Measurements from ENCODE around the gene CACNA1A.
"Not testable (repeated sequence)": the region's sequence is repeated elsewhere in the genome, so short reads cannot be mapped to it uniquely, and the experiment has no call there.

The CACNA1A gene

DNA sequence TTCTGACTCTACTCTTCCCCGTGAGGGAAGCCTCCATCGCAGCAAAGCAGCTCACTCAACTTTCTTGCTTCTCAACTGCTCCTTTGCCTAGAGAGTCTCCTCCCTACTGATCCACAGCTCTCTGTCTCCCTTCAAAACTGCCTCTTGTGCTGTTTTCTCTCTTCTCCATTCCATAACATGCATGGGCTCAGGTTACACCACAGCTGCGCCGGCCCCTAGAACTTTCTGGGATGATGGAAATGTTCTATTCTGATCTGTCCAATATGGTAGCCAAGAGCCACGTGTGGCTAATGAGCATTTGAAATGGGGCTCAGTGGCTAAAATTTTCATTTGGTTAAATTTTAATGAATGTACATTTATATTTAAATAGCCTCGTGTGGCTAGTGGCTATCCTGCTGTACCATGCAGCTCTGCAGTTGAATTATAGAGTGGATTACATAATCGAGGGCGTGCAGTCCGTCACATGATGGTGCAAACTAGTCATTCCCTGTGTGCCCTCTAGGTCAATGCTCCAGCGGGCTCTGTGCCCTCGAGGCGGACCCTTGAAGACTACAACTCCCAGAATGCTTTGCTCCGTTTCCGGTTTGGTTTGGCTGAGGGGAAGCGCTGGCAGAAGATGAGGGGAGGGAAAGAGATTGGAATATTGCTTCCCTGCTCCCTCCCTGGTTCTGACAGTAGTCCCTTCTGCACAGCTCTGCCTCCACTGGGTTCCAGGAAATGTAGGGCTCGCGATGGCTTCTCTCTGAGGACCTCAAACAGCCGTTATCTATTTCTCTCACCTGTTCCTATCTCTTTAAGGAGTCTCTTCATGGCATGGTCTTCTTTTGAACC is 109.8 kb downstream of the CACNA1A start:
- Histone ChIP-seq H3K9ac (ENCODE audit: low read depth, low read length) (no peak overlapping the region), H3K4me1 (ENCODE audit: control insufficient read depth, insufficient read depth, low read length) (peaks cover 35% of the 10 kb centered on the region), H3K9me3 (replicated peaks; ENCODE audit: low read length) (no peaks in the 10 kb centered on the region), H3K4me3 (ENCODE audit: low read length) (peak overlapping the region; percentile 43), H3K27me3 (ENCODE audit: control insufficient read depth, insufficient read depth, low read length) (no peaks in the 10 kb centered on the region), H3K4me2 (ENCODE audit: low read length) (peak overlapping the region; percentile 64), H3K36me3 (ENCODE audit: insufficient read depth, low read length) (no peaks in the 10 kb centered on the region)

DNA sequence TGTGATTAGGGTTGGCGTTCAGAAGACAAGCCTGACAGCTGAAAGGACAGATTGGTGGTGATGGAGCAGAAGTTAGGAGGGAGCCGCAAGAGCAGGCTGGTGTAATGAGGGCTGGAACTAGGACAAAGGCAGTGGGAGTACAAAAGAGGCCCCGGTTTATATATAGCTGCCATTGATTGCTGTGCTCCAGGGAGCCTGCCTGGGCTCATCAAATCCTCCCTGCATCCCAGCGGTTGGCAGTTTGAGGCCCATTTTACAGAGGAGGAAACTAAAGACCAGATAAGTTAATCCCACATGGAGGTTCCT is 123.7 kb downstream of the CACNA1A start:
- Histone ChIP-seq H3K9me3 (replicated peaks; ENCODE audit: low read length) (no peaks in the 10 kb centered on the region), H3K4me2 (ENCODE audit: low read length) (no peak overlapping the region), H3K4me1 (ENCODE audit: control insufficient read depth, insufficient read depth, low read length) (no peaks in the 10 kb centered on the region), H3K9ac (ENCODE audit: low read depth, low read length) (no peak overlapping the region), H3K4me3 (ENCODE audit: low read length) (no peak overlapping the region), H3K27me3 (ENCODE audit: control insufficient read depth, insufficient read depth, low read length) (peaks cover 8% of the 10 kb centered on the region), H3K36me3 (ENCODE audit: insufficient read depth, low read length) (no peaks in the 10 kb centered on the region)

DNA sequence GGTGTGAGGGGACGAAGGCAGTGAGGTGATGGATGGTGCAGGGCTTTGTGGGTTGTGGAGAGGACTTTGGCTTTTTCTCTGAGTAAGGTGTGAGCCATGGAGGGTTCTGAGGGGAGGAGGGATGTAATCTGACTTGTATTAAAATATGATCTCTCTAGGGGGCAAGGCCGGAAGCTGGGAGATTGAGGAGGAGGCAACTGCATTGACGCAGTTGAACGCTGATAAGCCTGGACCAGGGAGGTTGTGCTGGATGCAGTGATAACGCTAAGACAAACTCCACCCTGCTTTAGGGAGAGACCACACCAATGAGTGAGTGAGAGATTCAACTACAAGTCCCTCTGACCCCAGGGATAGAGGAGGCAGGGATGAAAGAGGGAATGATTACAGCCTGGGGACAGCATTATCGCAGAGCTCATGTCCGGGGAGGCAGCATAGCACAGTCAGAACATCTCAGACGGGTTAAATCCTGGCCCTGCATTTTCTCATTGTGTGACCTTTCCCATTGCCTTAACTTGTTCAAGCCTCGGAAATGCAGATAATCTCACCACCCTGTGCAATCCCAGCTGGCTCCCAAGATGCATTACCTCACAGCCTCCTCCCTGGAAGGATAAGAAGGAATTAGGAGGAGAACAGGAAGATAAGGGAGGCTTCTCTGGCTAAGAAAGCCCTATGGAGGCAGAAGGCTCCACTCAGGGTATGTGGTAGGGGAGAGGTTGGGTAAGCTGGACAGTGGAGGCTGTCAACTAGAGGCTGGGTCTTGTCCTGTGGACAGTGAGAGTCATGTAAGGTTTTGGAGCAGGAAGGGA is 124.2 kb downstream of the CACNA1A start:
- H3K27me3 ChIP-seq (ENCODE audit: control insufficient read depth, insufficient read depth, low read length), result peaks cover 8% of the 10 kb centered on the region
- H3K4me1 ChIP-seq (ENCODE audit: control insufficient read depth, insufficient read depth, low read length), result no peaks in the 10 kb centered on the region
- no peak overlapping the region for H3K4me3 ChIP-seq (ENCODE audit: low read length)

DNA sequence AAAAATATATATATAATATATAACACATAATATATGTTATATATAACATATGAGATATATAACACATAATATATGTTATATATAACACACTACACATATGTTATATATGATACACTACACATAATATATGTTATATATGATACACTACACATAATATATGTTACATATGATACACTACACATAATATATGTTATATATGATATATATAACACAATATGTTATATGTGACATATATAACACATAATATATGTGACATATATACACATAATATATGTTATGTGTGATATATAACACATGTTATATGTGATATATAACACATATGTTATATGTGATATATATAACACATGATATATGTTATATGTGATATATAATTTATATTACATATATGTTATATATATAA is 129.7 kb downstream of the CACNA1A start:
- Histone ChIP-seq H3K27me3 (ENCODE audit: control insufficient read depth, insufficient read depth, low read length) (no peaks in the 10 kb centered on the region), H3K4me1 (ENCODE audit: control insufficient read depth, insufficient read depth, low read length) (no peaks in the 10 kb centered on the region), H3K9ac (ENCODE audit: low read depth, low read length) (no peak overlapping the region), H3K4me3 (ENCODE audit: low read length) (no peak overlapping the region), H3K36me3 (ENCODE audit: insufficient read depth, low read length) (no peaks in the 10 kb centered on the region), H3K4me2 (ENCODE audit: low read length) (no peak overlapping the region), H3K9me3 (replicated peaks; ENCODE audit: low read length) (no peaks in the 10 kb centered on the region)

More for the DNA sequence above, 124.2 kb downstream of the CACNA1A start:
- Histone ChIP-seq H3K4me2 (ENCODE audit: low read length) (no peak overlapping the region), H3K9me3 (replicated peaks; ENCODE audit: low read length) (no peaks in the 10 kb centered on the region), H3K9ac (ENCODE audit: low read depth, low read length) (no peak overlapping the region), H3K36me3 (ENCODE audit: insufficient read depth, low read length) (no peaks in the 10 kb centered on the region)

DNA sequence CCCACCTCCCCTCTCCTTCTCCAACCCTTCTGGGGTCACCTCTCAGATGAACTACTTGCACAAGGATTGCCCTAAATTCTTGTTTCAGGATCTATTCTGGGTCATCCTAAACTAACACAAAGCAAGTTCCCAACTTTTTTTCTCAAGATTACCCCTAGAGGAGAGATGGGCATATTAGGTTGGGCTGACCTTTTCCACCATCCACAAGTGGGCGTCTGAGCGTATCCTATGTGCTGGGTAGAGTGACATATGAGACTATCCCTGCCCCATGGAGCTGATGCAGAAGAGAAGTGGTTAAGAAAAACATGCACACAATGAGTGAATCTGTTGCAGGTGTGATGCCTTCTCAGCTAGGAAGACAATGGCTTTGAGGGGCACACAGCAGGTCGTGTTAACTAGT is 132.7 kb downstream of the CACNA1A start:
- H3K4me2 ChIP-seq (ENCODE audit: low read length), result no peak overlapping the region
- no peak overlapping the region for H3K9ac ChIP-seq (ENCODE audit: low read depth, low read length)
- no peak overlapping the region for H3K4me3 ChIP-seq (ENCODE audit: low read length)
- H3K4me1 ChIP-seq (ENCODE audit: control insufficient read depth, insufficient read depth, low read length), result no peaks in the 10 kb centered on the region
- no peaks in the 10 kb centered on the region for H3K9me3 ChIP-seq (replicated peaks; ENCODE audit: low read length)
- no peaks in the 10 kb centered on the region for H3K27me3 ChIP-seq (ENCODE audit: control insufficient read depth, insufficient read depth, low read length)
- no peaks in the 10 kb centered on the region for H3K36me3 ChIP-seq (ENCODE audit: insufficient read depth, low read length)

DNA sequence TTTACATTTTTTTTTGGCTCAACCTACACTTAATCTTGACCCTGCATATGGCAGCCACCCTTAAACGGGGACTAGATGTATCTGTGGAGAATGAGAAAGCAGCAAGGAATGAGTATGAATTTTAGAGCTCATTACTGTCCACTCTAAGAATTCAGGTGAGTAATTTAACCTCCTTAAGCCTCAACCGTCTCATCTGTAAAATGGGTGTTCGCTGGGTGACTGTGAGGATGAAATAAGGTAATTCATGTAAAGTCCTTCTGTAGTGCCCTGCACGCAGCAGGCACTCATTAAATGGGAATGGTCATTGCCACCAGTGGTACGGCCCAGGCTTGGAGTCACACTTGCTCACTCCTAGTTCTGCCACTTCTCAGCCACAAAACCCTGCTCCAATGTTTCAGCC is 135.3 kb downstream of the CACNA1A start:
- Histone ChIP-seq H3K36me3 (ENCODE audit: insufficient read depth, low read length) (no peaks in the 10 kb centered on the region), H3K4me3 (ENCODE audit: low read length) (no peak overlapping the region), H3K9me3 (replicated peaks; ENCODE audit: low read length) (no peaks in the 10 kb centered on the region), H3K4me2 (ENCODE audit: low read length) (no peak overlapping the region), H3K9ac (ENCODE audit: low read depth, low read length) (no peak overlapping the region), H3K4me1 (ENCODE audit: control insufficient read depth, insufficient read depth, low read length) (no peaks in the 10 kb centered on the region), H3K27me3 (ENCODE audit: control insufficient read depth, insufficient read depth, low read length) (no peaks in the 10 kb centered on the region)

DNA sequence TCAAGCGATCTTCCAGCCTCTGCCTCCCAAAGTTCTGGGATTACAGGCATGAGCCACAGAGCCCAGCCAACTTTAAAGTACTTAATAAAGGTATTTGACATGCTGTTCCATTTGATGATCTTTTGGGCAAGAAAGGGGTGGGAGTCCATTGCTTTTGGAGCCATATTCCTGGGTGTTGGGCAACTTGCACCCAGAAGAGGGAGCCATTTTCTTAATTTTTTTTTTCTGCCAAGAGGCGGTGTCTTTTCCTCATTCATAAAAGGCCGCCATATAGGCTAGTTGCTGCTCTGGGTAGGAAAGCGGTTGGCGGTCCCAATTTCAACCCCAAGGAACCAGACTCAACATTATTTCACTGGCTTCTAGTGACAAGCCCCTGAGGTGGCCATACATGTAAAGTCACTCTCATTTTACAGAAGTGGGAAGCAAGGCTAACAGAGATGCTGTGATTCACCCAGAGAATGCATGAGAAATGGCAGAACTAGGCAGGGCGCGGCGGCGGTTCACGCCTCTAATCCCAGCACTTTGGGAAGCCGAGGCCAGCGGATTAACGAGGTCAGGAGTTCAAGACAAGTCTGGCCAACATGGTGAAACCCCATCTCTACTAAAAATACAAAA is 139.6 kb downstream of the CACNA1A start:
- Histone ChIP-seq H3K4me2 (ENCODE audit: low read length) (no peak overlapping the region), H3K4me3 (ENCODE audit: low read length) (no peak overlapping the region), H3K4me1 (ENCODE audit: control insufficient read depth, insufficient read depth, low read length) (no peaks in the 10 kb centered on the region), H3K9me3 (replicated peaks; ENCODE audit: low read length) (no peaks in the 10 kb centered on the region), H3K27me3 (ENCODE audit: control insufficient read depth, insufficient read depth, low read length) (peaks cover 3% of the 10 kb centered on the region), H3K9ac (ENCODE audit: low read depth, low read length) (no peak overlapping the region), H3K36me3 (ENCODE audit: insufficient read depth, low read length) (no peaks in the 10 kb centered on the region)

DNA sequence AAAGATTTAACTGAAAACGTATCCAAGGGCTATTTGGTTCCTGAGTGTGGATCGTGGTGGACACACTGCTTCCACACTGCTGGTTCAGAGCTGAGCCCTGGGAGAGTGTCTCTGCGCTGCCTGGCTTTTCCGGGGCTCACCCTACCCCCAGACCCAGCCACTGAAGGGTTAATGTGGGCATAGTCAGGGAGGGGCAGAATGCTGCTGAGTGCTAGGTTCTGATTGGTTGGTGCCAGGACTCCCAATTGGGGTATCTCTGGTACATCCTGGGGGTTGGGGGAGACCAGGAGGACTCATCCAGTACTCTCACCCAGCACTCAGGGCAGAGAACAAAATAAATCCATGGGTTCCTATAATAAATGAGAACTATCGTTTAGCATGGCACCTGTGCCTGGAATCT is 142.3 kb downstream of the CACNA1A start:
- no peak overlapping the region for H3K9ac ChIP-seq (ENCODE audit: low read depth, low read length)
- no peaks in the 10 kb centered on the region for H3K9me3 ChIP-seq (replicated peaks; ENCODE audit: low read length)
- H3K4me2 ChIP-seq (ENCODE audit: low read length), result no peak overlapping the region
- H3K4me1 ChIP-seq (ENCODE audit: control insufficient read depth, insufficient read depth, low read length), result no peaks in the 10 kb centered on the region
- no peaks in the 10 kb centered on the region for H3K36me3 ChIP-seq (ENCODE audit: insufficient read depth, low read length)
- H3K27me3 ChIP-seq (ENCODE audit: control insufficient read depth, insufficient read depth, low read length), result peaks cover 3% of the 10 kb centered on the region
- no peak overlapping the region for H3K4me3 ChIP-seq (ENCODE audit: low read length)

DNA sequence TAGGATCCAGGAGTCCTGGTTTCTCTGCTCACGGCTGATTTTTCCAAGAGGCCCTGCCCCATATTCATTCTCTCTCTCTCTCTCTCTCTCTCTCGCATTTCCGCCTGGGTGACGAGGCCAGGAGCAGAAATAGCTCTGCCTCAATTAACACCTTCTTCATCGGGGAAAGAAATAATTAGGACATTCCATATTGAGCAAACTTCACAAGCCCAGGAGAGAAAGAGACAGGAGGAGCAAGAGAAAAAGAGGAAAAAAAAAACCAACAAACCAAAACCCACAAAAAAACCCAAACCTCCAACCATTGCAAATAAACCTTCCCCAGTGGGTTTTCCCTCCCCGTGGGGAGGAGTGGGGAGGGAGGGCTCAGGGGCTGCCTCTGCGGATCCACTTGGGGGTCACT is 143.0 kb downstream of the CACNA1A start:
- H3K4me2 ChIP-seq (ENCODE audit: low read length), result no peak overlapping the region
- peaks cover 3% of the 10 kb centered on the region for H3K27me3 ChIP-seq (ENCODE audit: control insufficient read depth, insufficient read depth, low read length)
- H3K4me3 ChIP-seq (ENCODE audit: low read length), result no peak overlapping the region
- no peaks in the 10 kb centered on the region for H3K36me3 ChIP-seq (ENCODE audit: insufficient read depth, low read length)
- H3K9ac ChIP-seq (ENCODE audit: low read depth, low read length), result no peak overlapping the region
- H3K4me1 ChIP-seq (ENCODE audit: control insufficient read depth, insufficient read depth, low read length), result no peaks in the 10 kb centered on the region
- H3K9me3 ChIP-seq (replicated peaks; ENCODE audit: low read length), result no peaks in the 10 kb centered on the region

DNA sequence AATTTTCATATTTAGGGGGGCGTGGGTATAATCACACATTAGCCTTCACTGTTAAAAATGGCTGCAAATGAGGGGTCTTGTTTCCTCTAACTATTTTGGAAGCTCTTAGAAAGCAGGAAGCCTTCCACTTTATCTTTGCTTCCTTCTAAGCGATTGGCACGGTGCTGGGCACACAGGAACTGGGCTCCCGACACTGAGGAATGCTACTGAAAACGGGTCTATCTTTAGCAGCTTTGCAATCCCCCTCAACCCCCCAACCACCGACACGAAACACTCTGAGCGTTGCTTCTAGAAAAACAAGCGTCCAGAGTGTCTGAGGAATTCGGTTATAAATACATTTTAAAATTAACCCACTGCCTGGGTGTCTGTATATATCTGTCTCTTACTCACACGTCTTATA is 143.6 kb downstream of the CACNA1A start:
- no peak overlapping the region for H3K4me3 ChIP-seq (ENCODE audit: low read length)
- H3K4me1 ChIP-seq (ENCODE audit: control insufficient read depth, insufficient read depth, low read length), result no peaks in the 10 kb centered on the region
- H3K36me3 ChIP-seq (ENCODE audit: insufficient read depth, low read length), result no peaks in the 10 kb centered on the region
- no peak overlapping the region for H3K9ac ChIP-seq (ENCODE audit: low read depth, low read length)
- no peaks in the 10 kb centered on the region for H3K9me3 ChIP-seq (replicated peaks; ENCODE audit: low read length)
- no peak overlapping the region for H3K4me2 ChIP-seq (ENCODE audit: low read length)
- H3K27me3 ChIP-seq (ENCODE audit: control insufficient read depth, insufficient read depth, low read length), result peaks cover 3% of the 10 kb centered on the region

DNA sequence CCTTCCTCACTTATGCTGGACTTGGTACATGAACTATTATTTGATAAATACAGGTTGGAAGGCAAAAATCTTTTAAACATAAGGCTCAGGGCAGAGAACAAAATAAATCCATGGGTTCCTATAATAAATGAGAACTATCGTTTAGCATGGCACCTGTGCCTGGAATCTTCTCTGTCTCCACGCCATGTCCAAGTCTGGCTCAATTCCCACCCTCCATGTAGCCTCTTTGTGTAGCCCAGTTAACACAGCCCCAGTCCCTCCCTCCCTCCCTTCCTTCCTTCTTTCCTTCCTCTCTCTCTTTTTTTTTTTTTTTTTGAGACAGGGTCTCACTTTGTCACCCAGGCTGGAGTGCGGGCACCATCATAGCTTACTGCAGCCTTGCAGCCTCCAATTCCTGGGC is 144.6 kb downstream of the CACNA1A start:
- H3K4me2 ChIP-seq (ENCODE audit: low read length); H3K9me3 ChIP-seq (replicated peaks; ENCODE audit: low read length); H3K36me3 ChIP-seq (ENCODE audit: insufficient read depth, low read length); H3K27me3 ChIP-seq (ENCODE audit: control insufficient read depth, insufficient read depth, low read length); H3K9ac ChIP-seq (ENCODE audit: low read depth, low read length); H3K4me3 ChIP-seq (ENCODE audit: low read length); H3K4me1 ChIP-seq (ENCODE audit: control insufficient read depth, insufficient read depth, low read length): not testable (repeated sequence)

All from skeletal muscle satellite cell (primary cell).